NCI-H2107 treated with DMSO at 0.1 percent for 48 hours (cell line): ENCODE results near the gene CFAP91.

ENCODE experiments used
- DNase-seq: peaks from one replicate; lab custom pipeline; 2025; ENCODE audit not compliant: unreplicated experiment; lab: John Stamatoyannopoulos, UW

Gene CFAP91

DNA sequence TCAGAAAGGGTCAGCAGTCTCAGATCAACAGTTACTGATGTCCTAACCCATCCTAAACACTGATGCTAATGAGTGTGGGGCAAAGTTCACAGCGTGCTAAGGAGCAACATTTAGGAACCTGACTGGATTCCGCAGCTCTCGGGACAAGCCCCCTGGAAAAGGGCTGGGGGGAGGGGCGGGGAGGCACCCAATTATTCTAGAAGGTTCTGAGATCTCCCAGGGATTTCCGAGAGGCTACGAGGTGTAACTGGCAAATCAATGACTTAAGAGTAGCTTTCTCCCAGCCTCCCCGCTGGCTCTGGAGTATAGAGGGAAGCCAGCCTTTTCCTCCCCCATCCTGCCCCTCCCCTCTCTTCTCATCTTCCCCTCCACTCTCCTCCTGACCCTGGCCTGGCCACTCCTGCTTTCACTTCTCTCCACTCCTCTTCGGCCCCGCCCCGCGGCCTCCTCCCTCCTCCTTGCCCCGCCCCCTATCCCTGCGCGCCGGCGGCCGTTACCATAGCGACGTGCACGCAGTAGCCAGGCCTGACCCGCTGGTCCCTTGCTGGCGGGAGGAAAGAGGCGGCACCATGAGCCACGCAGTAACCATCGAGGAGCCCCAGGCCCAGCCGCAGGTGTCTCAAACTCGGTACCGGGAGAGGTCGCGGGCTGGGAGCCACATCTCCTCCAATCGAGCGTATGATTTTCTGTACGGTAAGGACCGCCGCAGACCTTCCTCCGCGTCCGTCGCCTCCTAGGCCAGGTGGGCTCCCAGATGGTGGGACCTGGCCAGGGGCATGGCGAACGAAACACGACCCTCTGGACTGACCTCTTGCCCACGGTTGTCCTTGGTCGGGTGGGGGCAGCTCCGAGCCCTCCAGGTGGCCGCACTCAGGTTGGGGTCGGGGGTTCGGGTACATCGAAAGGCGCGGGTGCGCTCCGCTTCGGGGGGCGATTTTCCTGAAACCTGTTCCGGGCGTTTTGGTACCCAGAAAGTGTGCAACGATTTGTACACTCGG is at the start of gene CFAP91:
TSS of gene CFAP91 (plus strand) at position 493 of the 998 bp plus-strand sequence. CDS start at position 570, 77 bp downstream.
- peak; percentile 70 for DNase-seq

DNA sequence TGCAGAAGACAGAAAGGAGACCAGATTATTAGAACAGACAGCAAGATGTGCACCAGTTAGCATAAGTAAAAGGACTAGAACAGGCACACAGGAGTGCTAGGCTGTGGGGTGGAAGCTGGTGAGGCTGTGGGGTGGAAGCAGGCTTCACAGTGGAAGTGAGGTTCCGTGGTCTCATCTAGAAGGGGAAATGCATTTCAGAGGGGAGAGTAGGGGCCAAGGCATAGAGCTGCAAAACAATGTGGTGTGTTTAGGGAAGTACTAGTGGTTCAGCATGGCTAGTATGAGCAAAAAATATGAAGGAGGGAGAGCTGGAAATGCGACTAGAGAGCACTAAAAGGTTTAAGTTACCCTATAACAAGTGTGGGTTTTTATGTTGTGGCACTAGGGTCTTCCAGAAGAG is 48.9 kb upstream of the CFAP91 start:
- DNase-seq = no peak

DNA sequence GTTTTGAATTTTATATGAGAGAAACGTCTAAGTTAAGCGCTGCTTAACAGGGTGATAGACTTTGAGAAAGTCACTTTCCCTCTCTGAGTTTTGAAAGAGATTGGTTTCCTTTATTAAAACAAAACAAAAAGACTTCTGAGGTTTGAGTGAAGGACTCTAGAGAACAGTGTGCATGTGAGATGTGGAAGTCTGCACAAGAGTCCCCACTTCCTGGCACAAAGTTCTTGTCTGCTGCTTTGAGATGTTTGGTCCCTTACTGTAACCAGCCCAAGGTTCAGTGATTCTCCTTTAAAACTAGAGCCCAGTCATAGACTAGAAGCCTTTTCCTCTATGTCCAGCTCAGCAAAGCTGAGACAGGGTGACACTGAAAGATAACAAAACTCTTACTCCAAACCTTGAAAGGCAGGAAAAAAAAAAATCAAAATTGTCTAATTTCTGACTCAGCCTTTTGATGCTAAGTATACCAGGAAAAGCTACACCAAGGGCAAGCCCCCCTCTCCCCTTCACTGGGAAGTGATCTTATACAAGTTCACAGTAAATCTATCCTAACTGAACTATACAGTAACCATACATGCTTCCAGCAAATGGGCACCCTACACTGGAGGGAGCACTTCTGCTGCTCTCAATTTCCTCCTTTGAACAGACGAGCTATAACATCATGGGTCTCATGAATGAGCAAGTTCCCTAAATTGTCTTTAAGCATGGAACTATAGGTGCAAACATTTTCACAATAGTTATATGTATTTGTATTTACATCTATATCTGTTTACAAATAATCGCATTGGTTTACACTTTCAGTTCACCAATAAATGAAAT is 44.7 kb upstream of the CFAP91 start:
- DNase-seq = no peak

DNA sequence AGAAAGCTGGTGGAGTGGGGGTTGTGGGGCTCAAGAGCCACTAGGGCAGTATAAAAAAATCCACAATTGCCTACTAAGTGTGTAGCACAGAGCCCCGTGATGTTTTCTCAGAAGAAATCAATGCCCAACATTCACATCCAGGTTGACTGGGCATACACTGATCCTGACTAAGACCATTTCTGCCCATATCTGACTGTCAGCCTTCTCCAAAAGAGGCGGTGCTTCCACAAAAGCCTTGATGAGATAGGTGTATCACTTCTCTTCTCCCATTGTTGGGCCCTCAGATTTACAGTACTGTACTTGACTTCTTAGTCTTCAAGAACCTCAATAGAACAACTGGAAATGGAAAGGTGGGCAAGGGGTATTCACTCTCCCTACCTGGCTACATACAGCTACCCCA is 43.8 kb upstream of the CFAP91 start:
- DNase-seq = no peak

DNA sequence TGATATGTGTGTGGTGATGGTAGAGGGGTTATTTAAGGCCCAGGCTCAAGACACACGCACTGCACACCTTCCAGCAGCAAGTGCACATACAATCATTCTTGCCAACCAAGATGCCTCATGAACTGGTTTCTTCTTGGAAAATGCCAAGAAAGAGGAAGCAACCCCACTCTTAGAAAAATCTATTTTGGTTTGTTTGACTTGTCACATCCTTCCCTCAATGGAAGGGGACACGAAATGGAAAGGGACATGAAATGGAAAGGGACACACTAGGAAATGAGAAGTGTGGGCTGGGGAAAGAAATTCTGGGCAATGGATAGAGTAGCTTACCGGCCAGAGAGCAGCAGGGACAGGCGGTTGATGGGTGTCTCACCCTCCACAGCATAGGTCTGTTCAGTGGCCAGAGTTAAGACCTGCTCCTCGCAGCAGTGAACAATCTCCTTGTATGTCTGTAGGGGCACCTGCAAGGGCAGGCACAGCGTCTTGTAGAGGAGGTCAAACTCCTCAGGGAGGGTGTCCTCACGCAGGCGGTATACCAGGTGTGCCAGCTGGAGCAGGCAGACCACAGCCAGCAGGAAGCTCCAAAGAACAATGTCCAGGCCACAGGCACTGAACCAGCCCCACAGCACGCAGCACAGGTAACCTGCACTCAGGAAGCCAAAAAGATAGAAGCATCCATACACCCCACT is 43.1 kb upstream of the CFAP91 start:
- DNase-seq = no peak

DNA sequence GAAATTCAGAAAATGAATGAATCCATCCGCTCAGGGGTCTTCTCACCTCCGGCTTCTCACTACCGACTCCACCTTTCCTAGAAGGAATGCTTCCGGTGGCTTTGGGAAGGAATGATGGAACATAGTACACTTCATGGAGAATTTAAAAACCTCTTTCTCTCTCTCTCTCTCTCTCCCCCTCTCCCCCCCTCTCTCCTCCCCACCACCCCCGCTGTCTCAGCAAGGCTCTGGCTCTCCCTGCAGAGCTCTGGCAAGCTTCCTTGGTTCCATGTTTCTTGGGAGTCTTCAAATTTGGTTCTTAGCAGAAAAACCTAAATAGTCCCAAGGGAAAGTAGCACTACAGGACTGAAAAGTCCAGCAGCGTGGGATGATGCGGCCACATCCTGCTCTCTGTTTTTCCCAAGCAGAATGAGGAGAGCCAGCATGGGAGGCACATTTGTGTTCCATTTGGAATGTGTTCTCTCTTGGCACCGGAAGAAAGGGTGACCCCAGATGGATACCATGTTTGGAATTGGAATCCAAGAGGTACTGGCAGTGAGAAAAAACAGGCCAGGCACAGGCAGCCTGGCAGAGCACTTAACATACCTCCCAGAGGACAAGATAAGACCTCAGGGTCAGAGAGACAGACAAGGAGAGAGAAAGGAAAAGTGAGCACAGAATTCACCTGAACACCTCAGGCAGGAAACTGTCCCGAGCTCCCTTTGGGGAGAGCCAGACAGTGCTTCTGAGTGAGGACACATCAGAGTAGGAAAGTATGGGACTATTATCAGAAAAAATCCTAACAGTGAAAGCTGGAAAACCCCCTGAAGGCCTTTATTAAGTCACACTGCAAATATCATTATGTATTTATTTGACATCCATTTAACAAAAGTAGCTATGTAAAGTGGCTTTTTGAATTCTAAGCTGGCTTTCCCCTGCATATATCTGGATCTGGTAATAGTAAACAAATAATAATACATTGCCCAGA is 42.1 kb upstream of the CFAP91 start, which contains the start of gene POPDC2:
TSS of gene POPDC2 (minus strand) at position 116 of the 967 bp plus-strand sequence. CDS start 166 bp downstream, outside the sequence.
- DNase-seq = no peak

DNA sequence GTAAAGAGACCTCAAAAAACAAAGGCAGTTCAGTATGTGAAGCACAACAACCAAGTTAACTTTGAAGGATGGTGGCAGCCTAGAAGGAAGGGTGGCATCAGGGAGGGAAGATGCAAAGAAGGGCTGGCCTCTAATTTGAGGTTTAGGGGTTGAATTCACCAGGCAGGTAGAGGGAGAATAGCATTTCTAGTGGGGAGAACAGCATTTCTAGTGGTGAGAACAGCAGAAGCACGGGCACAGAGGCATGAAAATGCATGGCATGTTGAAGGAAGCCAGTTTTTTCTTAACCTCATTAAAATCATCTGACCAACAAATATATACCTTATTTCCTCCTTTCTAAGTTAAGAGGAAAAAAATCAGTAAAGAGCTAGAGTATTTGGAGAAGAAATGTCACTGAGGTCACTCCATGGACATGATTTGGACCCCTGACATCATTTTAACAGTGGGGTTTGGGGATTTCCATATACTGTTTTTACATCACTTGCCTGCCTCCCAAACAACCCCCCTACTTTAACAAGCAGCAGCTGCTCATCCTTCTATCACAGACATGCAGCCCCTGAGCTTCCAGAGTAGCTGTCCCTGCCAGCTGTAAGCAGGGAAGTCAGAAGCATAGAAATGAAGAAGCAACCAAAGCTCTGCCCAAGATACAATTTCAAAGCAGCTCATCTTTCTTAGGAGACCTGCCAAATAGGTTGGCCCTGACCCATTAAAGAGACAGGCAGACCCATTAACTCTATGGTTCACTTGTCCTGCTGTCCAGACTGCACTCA is 40.0 kb upstream of the CFAP91 start:
- no peak for DNase-seq

DNA sequence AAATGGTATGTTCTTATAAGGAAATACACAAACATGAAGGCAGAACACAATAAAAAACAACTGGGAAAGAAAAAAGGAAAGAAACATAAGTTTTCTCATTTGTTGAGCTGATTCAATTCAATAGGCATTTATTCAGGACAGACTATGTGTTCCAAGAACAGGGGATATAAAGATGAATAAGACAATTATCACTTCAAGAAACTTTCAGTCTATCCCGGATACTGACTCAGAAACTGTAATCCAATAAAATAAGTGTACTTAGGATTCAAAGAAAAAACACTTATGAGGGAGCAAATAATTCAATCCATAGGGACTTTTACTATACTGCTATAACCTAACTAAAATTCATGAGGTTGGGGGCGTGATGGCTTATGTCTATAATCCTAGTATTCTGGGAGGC is 38.9 kb upstream of the CFAP91 start:
- DNase-seq = no peak

DNA sequence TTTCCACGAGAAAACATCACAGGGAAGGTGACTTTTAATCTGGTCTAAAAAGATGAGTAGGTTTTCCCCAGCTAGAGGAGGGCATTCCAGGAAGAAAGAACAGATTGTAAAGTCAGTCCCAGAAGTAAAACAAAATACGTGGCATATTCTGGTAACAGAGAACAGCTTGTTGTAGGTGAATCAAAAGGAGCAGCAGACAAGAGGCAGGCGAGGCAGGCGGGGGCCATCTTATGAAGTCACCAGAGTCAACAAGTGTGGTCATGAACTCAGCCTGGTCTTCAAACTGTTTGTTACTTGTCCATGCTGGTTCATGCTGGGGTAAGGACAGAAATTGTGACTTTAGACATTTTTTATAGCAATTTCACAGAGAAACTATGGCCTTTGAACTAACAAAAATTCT is 38.5 kb upstream of the CFAP91 start:
- DNase-seq = no peak

DNA sequence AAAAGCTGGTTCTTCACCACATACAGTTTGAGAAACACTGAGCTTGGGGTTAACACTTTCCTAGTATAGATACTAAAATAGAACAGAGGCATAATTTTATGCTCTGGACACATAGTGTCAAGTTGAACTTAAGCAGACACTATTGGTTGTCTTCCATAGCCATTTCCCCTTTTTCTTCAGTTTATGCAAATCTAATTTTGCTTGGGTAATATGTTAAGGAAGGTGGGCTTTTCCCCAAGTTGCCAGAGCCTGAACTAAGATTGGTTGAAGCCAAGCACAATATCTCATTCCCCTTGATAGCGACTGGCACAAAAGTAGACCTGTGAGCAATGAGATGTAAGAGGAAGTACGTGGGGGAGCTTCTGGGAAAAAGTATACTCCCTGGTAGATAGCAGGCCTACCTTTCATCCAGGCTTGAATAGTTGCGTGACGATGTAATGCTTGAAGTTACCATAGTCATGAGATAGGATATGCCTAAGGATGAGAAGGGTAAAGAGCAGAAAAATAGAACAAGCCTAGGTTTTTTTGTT is 37.9 kb upstream of the CFAP91 start:
- no peak for DNase-seq

DNA sequence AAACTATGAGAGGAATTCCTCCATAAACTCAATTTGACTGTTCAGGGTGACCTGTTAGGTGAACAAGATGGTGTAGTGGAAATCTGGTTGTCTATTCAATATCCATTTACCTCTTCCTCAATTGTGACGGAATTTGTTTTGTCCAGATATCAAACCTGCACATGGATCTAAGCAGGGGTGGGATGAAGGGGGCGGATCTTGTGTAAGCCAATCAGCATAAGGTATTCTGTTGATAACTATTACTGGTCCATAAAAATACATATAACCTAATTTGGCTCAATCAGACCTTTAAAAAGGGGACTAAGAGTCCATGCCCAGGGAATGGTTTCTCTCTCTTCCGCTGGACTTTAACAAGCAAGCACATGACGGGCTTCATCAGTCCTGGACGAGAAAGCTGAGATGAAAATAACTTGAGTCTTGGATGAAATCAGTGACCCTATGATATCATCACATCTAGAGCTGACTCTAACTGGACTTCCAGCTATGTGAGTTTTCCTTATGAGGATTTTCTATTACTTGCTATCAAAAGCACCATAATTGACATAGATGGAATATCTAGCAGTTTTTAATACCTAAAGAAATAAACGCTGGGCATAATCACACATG is 36.8 kb upstream of the CFAP91 start:
- DNase-seq = no peak

DNA sequence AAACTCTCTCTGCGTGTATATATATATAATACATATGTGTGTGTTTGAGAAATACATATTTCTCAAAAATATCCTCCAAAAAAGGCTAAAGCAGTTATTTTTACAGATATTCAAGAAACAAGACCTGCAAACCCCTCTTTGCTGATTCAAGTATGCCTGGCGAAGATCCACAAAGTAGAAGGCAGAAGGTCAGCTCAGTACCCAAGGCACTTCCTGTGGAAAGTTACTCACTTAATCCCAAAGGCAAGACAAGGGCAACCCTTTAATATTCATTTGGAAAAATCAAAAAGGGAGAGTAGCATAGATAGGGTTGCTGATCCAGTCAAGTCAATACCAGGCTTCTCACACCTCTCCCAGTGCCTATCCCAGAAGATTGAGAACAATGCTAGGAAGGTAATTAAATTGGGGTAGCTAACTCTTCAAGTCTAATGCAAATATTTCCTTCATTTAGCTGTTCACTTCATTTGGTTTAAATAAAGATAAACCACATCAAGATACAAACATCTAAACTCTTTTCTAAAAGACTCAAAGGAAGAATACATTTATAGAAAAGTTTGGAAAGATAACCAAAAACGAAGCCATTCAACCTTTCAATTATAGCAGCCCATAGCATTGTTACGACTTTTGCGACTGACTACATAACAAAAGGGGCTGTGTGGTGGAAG is 32.8 kb upstream of the CFAP91 start:
- DNase-seq = no peak

DNA sequence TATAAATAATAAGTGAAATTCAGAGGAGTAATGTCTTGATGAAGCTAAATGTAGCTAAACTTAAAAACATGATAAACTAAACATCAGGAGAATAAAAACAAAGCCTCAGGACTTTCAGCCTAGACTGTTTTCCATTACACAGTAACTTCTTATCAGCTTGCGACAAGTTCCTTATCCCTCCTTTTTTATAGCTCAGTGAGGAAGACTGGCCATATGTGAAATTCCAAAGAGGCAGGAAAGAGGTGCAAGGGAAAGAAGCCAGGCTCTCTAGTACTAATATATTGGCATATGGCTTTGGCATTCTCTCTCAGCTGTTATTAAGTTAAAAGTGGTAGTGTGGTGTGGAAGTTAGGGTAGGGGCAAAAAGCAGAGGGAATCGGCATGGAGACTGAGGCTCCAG is 30.0 kb upstream of the CFAP91 start:
- no peak for DNase-seq

DNA sequence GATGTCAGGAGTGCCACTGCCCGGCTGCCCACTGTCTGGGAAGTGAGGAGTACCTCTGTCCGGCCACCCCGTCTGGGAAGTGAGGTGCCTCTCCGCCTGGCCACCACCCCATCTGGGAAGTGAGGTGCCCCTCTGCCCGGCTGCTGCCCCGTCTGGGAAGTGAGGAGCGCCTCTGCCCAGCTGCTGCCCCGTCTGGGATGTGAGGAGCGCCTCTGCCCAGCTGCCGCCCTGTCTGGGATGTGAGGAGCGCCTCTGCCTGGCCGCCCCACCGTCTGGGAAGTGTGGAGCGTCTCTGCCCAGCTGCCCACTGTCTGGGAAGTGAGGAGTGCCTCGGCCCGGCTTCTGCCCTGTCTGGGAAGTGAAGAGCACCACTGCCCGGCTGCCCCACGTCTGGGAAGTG is 28.9 kb upstream of the CFAP91 start:
- no peak for DNase-seq

DNA sequence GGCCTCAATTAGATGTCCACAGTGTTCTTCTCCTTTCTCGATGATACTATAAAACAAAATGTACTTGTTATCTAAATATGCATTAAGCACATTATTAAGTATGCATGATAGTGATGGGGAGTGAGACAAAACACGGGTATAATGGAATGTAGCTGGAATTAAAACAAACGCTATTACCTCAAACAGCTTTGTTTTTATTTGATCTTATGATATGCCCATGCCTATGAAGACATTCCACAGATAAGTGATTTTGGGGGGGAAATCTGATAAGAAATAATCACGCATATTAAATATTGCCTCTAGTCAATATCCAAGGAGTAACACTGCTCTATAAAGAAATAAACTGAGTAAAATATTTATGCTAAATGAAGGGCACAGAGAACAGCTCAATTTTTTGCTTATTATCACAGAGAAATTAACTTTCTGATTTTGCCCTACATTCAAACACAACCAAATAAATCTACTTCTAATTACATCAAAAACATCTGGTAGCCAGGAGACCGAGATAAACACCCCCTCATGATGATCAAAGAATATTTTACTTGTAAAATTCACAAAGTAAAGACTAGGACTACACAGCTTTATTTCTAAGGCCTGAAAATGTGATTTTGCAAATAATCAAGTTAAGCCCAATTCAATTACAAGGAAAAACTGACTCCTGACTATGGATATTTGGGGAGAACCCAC is 27.5 kb upstream of the CFAP91 start:
- no peak for DNase-seq

DNA sequence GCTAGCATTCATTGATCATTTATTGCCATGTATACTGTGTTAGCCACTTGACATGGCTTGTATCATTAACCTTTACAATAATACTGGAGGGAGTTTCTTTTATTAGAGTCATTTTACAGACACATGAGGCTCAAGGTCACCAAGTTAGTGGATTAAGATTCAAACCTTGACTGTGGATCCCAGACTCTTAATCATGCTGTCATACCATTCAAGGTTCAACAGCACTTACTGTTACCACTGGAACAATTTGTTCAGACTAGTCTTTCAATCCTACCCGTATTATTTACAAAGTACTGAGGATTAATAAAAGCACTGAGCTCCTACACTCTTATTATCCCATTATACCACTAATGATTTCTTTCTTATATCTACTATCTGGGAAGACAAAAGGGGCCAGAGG is 26.8 kb upstream of the CFAP91 start:
- no peak for DNase-seq
